NOMO-1 treated with dmso at 0.1 percent for 144 hours (cell line): Measurements from ENCODE around the gene CDC42BPB.

Source experiments
- DNase-seq: peaks from one replicate; lab custom pipeline; 2025; ENCODE audit not compliant: unreplicated experiment; lab: John Stamatoyannopoulos, UW

CDC42BPB gene

GRCh38 chr14:103001226-103001625 is 56.1 kb downstream of the CDC42BPB start:
- no peak for DNase-seq

DNA sequence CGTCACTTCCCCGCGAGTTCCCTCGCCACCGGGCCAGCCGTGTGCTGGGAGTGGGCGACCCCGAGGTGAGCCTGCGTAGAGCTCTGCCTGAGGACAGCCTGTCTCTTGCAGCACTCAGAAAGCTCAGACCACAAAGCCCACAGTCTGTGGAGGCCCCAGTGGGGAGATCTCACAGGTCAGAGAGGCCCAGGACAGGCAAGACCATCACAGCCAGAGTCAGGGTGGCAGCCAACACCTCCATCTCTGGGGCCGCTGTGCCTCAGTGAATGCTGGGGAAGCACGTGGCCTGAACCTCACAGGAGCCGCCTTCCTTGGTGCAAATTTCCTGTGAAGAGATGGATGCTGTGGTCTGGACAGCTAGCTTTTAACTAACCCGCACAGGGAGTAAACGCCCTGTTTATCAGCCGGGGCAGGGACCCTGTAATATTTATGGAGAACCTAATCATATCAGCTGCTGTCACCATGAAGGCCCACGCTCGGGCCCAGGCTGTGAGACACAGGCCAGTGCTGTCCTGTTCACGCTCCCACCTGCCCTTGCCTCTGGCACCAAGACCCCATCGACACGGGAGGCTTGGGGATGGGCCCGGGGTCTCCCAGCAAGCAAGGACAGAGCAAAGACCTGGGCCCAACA is 56.9 kb downstream of the CDC42BPB start:
- no peak for DNase-seq

- DNase-seq = no peak
Measured at GRCh38 chr14:102999227-102999895, 58.0 kb downstream of the CDC42BPB start.

GRCh38 chr14:102998393-102998792 is 59.0 kb downstream of the CDC42BPB start:
- no peak for DNase-seq

DNA sequence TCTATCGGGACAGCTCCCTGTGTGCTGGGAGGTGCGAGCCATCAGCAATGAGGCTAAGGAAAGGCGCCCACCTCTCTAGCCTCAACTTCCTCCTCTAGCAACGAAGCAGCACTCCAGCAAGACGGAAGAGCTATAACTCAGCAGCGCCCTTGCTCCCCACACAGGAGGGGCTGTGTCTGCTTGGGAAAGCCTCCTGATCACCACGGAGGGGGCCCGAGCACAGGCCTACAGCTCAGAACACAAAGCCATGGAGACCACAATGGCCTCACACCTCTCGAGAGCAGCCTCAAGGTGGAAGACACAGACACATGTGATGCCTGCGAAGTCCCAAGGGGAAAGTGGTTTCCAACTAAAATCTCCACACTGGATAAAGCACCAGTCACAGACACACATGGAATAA is 60.4 kb downstream of the CDC42BPB start:
- no peak for DNase-seq

DNA sequence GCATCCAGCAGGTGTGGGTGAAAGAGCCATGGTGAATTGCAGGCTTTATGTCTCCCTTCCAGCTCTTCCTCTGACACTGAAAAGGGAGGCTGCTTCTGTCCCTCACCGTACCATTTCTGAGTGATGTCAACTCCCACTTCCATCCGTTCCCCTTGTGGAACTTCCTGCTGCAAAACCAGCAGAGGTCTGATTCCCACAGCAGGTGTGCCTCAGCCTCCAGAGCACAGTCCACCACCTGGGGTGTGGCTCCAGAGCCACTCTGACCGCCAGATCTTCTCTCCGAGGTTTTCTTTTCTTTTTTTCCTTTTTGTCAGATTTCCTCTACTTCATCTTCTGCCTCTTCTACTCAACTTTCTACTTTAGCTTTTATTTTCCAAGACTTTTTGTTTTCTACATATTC is 62.7 kb downstream of the CDC42BPB start:
- DNase-seq = no peak

DNA sequence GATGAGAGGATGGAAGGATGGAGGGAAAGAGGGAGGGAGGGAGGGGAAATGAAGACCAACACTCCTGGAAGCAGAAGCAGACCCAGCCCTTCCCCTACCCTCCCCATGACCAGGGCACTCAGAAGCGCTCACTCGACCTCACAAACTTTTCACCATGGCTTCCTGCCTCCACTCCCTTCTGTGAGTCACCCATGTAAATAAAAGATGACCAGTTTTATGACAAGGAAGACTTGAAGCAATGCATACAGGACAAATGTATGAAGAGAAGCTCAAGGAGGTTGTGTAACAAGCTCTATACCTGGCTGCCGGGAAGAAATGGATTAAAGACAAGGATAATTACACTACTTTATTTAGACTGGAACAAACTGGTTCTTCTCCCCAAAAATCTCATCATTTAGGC is 63.8 kb downstream of the CDC42BPB start:
- no peak for DNase-seq

DNA sequence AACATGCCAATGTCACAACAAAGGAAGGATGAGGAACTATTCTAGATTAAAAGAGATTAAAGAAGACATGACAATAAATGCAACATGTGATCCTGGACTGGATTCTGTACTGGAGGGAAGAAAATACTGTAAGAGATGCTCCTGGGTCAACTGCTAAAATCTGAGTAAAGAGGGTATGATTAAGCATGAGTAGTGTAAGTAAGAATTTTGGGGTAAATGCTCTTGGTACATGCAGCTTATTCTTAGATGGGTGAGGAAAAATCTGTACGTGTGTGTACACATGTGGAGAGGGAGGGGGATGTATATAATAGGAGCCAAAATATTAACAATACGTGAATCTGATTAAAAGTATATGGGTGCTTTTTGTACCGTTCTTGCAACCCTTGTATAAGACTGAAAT is 66.0 kb downstream of the CDC42BPB start:
- DNase-seq = no peak

DNA sequence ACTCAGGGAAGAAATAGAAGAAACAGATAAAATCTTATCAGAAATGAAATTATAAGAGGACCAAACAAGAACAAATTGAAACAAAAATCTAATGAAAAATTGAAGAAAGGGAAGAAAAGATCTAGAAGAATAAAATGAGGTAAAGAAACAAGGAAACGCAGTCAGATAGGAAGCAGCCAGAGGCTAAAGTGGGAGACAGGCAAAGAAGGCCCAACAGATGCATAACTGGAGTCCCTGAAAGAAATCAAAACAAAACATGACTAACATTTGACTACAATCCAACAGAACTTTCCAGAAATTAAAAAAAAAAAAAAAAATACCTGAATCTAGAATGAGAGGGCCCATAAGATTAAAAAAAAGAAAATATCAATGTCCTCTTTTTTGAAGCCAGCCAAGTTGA is 69.3 kb downstream of the CDC42BPB start:
- DNase-seq = no peak

- no peak for DNase-seq
Measured at GRCh38 chr14:102986810-102987579, 70.4 kb downstream of the CDC42BPB start.

- DNase-seq = no peak
Measured at GRCh38 chr14:102985665-102986064, 71.7 kb downstream of the CDC42BPB start.

DNA sequence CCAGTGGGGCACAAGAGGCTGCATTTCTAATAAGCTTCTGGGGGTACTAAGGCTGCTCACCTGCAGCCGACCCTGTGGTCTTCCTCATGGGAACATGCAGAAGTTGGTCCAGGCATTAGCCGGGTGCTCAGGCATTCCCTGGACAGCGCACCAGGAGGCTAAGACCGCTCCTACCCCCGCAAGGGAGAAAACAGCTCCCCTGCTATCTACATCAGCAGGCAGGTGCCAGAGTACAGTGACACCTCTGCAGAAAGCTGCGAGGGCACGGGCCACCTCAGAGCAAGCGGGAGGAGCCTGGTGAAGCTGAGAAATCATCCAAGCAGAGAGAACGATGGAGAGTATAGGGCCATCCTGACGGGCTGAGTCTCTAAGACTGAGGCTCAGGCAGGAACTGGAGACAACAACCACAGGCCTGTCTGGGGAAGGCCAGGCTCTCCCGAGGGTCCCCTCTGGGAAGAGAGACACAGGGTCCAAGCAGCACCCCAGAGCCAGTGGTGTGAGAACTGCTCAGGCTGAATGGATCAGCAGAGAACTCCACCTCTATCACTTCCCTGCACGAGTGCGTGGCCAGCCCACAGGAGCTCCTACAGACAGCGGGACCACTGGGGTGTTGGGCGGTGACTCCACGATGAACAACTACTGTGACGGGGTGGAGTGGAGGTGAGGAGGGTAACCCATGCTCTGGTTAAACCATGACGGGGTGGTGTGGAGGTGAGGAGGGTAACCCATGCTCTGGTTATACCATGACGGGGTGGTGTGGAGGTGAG is 72.8 kb downstream of the CDC42BPB start:
- no peak for DNase-seq

DNA sequence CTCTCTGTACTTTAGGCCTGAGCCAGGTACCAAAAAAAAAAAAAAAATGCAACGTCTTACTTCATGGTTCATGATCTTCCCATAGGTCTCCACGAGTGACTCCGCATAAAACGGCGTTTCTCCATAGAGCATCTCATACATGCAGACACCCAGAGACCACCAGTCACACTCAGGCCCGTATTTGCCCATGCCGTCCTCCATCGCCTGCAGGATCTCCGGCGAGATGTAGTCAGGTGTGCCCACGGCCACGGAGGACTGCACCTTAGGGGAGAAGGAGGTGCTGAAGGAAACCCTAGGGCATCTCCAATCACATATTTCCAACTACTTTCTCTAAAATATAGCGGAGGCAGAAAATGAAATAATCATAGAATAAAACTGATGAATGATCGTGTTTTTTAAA is 73.9 kb downstream of the CDC42BPB start:
- no peak for DNase-seq

- no peak for DNase-seq
Measured at GRCh38 chr14:102982852-102983470, 74.4 kb downstream of the CDC42BPB start.

GRCh38 chr14:102980409-102980810 is 76.9 kb downstream of the CDC42BPB start:
- DNase-seq = no peak

DNA sequence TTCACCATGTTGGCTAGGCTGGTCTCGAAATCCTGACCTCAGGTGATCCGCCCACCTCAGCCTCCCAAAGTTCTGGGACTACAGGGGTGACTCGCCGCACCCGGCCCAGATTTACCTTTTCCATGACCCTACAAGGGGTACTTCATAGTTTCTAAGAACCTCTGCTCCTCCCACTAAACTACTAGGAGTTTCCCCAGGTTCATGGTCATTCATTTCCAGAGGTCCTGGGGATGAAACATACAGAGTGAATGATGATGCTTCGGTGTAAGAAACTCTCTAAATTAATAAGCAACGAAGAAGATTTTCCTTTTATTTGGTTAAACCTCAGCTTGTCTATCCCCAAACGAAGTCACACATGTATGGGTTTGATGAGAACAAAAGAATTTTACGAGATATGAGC is 77.9 kb downstream of the CDC42BPB start:
- no peak for DNase-seq

- DNase-seq = no peak
Measured at GRCh38 chr14:102977475-102977874, 79.9 kb downstream of the CDC42BPB start.

DNA sequence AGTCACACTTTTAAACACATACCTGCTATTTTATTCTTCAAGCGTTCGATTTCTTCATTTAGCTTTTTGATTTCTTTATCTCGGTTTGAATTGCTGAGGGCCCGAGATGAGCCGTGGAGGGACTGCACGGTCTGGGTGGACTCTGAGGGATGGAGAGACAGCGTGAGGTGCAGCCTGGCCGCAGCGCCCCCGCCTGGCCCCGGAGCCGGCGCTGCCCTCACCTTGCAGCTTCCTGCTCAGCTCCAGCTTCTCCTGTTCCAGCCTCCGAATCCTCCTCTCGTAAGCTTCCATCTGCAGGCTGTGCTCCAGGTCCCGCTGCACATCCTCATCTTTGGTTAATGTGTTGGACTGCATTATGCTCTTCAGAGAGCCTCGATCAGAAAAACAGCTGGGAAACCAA is 81.7 kb downstream of the CDC42BPB start:
- no peak for DNase-seq

- no peak for DNase-seq
Measured at GRCh38 chr14:102973706-102974285, 83.6 kb downstream of the CDC42BPB start.

- DNase-seq = no peak
Measured at GRCh38 chr14:102971836-102972606, 85.3 kb downstream of the CDC42BPB start.
